ENCODE measurements around the gene APLF.
"Not testable (repeated sequence)": the region's sequence is repeated elsewhere in the genome, so short reads cannot be mapped to it uniquely, and the experiment has no call there.

Gene APLF

GRCh38 chr2:68568116-68568515, 100.7 kb downstream of the APLF start:
- no peak for DNase-seq (ENCODE audit: low read depth)
- TF ChIP-seq CTCF (IDR thresholded peaks at IDR 0.05; ENCODE audit: low read depth, low read length, missing control alignments) = no peak

GRCh38 chr2:68569604-68570003, 102.2 kb downstream of the APLF start:
- no peak overlapping the region for H3K4me3 ChIP-seq (ENCODE audit: low read depth, low read length)
- DNase-seq (ENCODE audit: low read depth) = no peak
- no peak for TF ChIP-seq CTCF (IDR thresholded peaks at IDR 0.05; ENCODE audit: low read depth, low read length, missing control alignments)

More at GRCh38 chr2:68568116-68568515, 100.7 kb downstream of the APLF start:
- no peak overlapping the region for H3K4me3 ChIP-seq (ENCODE audit: low read depth, low read length)

- DNase-seq (ENCODE audit: low read depth); H3K4me3 ChIP-seq (ENCODE audit: low read depth, low read length): not testable (repeated sequence)
Observed at GRCh38 chr2:68570434-68570833, 103.0 kb downstream of the APLF start.

GRCh38 chr2:68574202-68574791, 106.9 kb downstream of the APLF start:
- TF ChIP-seq CTCF (IDR thresholded peaks at IDR 0.05; ENCODE audit: low read depth, low read length, missing control alignments) = no peak
- H3K4me3 ChIP-seq (ENCODE audit: low read depth, low read length) = no peak overlapping the region
- DNase-seq (ENCODE audit: low read depth) = no peak

- no peak overlapping the region for H3K4me3 ChIP-seq (ENCODE audit: low read depth, low read length)
- no peak for TF ChIP-seq CTCF (IDR thresholded peaks at IDR 0.05; ENCODE audit: low read depth, low read length, missing control alignments)
Observed at GRCh38 chr2:68577183-68577582, 109.8 kb downstream of the APLF start.

GRCh38 chr2:68579689-68580088, 112.3 kb downstream of the APLF start:
- TF ChIP-seq CTCF (IDR thresholded peaks at IDR 0.05; ENCODE audit: low read depth, low read length, missing control alignments) = no peak
- no peak for DNase-seq (ENCODE audit: low read depth)
- H3K4me3 ChIP-seq (ENCODE audit: low read depth, low read length) = no peak overlapping the region

More at GRCh38 chr2:68577183-68577582, 109.8 kb downstream of the APLF start:
- DNase-seq (ENCODE audit: low read depth) = no peak

- TF ChIP-seq CTCF (IDR thresholded peaks at IDR 0.05; ENCODE audit: low read depth, low read length, missing control alignments) = no peak
Observed at GRCh38 chr2:68588589-68588988, 121.2 kb downstream of the APLF start.

More at GRCh38 chr2:68588589-68588988, 121.2 kb downstream of the APLF start:
- H3K4me3 ChIP-seq (ENCODE audit: low read depth, low read length) = no peak overlapping the region
- no peak for DNase-seq (ENCODE audit: low read depth)
